T1000 (cell line): ENCODE data around the gene LIMCH1.
"Not testable (repeated sequence)": the region's sequence is repeated elsewhere in the genome, so short reads cannot be mapped to it uniquely, and the experiment has no call there.

Source experiments
- DNase-seq: peaks from one replicate; lab custom pipeline; 2025; ENCODE audit warnings: mixed read lengths; lab: John Stamatoyannopoulos, UW

The LIMCH1 gene

GRCh38 chr4:41642746-41643145 is 104.8 kb downstream of the LIMCH1 start:
- not testable (repeated sequence) for DNase-seq

DNA sequence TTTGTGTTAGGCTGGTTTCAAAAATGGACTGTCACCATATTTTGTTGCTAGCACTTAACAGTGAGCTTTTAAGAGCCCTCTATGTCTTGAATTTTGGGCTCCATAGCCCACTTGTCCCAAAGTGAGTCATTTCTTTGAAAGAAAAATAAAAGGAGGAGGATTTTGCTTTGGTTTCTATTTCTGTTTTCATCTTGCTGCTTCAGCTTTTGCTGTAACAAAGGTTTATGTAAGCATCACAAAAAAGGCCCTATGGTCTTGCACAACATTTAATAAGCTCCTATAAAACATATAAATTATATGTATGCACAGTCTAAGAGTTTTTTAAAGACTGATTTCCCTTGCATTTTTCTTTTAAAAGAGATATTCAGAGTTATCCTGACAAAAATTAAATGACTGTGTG is 105.4 kb downstream of the LIMCH1 start:
- no peak for DNase-seq

GRCh38 chr4:41644288-41644914 is 106.4 kb downstream of the LIMCH1 start:
- DNase-seq, result no peak

DNA sequence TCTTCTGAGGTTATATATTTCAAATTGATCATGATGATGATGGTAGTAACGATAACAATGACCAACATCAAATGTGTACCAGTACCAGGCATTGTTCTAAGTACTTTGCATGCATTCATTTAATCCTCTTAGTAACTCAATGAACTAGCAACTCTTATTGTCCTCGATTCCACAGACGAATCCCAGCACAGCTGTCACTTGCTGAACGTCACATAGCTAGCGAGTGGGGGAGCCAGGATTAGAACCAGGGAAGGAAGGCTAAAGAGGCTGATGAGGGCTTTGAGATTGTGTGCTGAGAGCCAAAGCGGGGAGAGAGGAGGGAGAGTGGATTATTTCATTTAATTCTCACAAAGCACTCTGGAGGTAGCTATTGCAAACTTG is 106.9 kb downstream of the LIMCH1 start:
- no peak for DNase-seq

- DNase-seq, result no peak
These were observed 107.9 kb downstream of the LIMCH1 start for GRCh38 chr4:41645728-41646390.

GRCh38 chr4:41646862-41647261 is 108.9 kb downstream of the LIMCH1 start:
- no peak for DNase-seq

- DNase-seq, result no peak
These were observed 109.4 kb downstream of the LIMCH1 start for GRCh38 chr4:41647383-41647782.

- not testable (repeated sequence) for DNase-seq
These were observed 113.2 kb downstream of the LIMCH1 start for GRCh38 chr4:41651150-41651549.

DNA sequence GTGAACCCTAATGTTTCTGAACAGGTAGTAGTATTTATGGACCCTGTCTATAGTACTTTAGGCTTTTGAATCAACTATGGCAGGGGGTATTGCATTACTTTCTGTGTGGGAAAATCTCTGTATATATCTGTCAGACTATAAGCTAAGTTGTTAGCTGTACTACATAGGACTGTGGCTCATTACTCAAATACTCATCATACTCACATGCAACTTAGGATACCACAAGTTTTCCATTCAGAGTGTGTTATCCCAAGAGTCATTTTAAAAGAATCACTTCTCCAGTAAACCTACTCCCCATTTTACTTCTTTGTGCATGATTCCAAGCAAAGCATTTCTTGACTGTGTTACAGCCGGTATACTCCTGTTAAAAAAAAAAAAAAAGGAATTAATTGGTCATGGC is 115.0 kb downstream of the LIMCH1 start:
- DNase-seq, result no peak

DNA sequence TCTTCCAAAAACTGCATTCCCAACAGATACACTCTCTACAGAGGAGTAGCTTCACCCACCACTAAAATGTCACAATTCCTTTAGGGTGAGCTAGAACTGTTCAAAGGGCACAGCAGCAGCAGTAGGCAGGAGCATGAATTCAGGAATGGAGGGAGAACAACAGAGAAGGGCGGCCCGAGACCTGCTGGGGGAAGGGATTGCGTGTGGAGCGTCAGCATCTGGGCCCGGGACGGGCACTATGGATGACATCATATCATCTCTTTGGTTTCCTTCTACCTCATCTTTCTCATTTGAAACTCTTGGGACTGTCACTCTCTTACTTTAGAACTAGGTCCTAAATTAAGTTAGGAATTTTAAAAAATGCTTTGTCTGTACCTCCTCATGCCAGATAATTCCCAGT is 115.6 kb downstream of the LIMCH1 start:
- DNase-seq, result no peak

DNA sequence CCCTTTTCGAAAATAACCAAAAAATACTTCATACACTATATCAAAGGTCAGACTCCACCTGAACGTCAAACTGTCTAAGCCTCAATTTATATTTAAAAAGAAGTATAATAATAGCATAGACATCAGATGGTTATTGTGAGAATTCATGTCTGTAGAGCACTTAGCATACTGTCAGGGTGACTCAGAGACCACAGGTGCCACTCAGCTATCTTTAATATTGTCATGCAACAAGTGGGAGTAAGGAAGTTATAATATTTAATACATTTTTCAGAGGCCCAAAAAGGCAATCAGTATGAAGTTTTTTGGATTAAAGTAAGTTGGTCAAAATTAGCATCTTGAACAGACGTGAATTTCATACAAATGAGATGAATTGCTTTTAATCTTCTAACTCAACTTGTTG is 117.2 kb downstream of the LIMCH1 start:
- DNase-seq, result no peak

DNA sequence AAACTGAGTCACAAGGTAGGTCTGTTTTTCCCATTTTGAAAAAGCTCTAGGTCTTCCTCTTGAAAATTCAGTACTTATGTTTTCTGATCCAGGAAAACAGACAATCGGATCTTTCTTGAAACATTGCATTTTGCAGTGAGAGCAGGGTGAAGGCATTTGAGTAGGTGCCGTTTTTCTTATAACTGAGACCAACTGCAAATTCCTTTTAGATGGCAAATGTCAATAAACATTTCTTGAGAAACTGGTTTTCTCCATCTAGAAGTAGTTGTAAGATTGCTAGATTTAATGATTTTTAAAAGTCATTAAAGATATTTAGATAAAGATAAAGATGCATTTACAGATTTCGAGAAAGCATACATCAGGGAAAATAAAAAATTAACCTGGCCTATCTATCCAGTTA is 118.1 kb downstream of the LIMCH1 start:
- DNase-seq, result no peak

GRCh38 chr4:41656572-41657520 is 118.9 kb downstream of the LIMCH1 start:
- no peak for DNase-seq

- DNase-seq, result no peak
These were observed 119.6 kb downstream of the LIMCH1 start for GRCh38 chr4:41657561-41657960.

DNA sequence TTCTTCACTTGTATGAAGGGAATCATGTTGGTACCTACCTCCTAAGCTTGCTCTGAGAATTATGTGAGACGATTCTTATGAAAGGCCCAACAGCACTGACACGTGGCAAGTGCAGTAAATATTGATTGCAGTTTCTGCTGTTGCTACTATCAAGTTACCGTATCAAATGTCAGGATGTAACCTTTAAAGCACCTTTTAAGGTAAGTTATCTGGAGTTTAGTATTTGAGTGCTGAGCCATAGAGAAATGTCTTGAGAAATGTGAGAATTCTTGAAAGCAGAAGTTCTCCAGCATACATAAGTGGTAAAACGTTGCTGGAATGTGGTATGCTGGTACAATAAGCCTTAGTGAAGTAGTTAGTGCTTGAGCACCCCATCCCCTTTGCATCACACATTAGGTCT is 120.2 kb downstream of the LIMCH1 start:
- DNase-seq, result no peak

GRCh38 chr4:41660352-41660751 is 122.4 kb downstream of the LIMCH1 start:
- DNase-seq, result no peak

- DNase-seq, result peak; percentile 64
These were observed 123.6 kb downstream of the LIMCH1 start for GRCh38 chr4:41661442-41662076.

- DNase-seq, result no peak
These were observed 127.8 kb downstream of the LIMCH1 start for GRCh38 chr4:41665636-41666207.

- DNase-seq, result no peak
These were observed 130.1 kb downstream of the LIMCH1 start for GRCh38 chr4:41668024-41668423.

- DNase-seq, result no peak
These were observed 132.6 kb downstream of the LIMCH1 start for GRCh38 chr4:41670530-41670929.

DNA sequence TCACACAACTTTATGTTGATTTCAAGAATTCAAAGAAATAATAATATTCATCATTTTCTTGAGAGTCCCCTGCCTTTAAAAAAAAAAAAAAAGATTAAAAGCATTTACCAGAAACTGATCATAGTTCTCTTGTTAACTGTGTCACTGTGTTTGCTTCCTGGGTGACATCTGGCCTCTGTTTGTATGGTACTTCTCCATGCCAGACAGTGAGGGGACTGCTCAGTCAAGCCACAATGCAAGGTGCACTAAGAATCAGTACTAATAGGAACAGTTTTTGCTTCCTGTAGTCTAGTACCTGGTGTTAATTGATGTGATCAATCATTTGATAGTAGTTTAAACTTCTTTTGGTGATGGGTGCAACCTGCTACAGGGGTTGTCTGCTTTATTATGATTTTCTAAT is 133.0 kb downstream of the LIMCH1 start:
- no peak for DNase-seq
